Suprapubic skin (tissue), 4 donors: ENCODE data around the gene MYLK4.

Source experiments
- CTCF ChIP-seq, 2 donors: fragments of 200-600 bp in 1 of 2; fragments of 450-650 bp in 1 of 2; sonication (generic) in 1 of 2; IDR thresholded peaks; one replicate each; pipeline ENCODE4 v1.5.1; 2016 to 2019; ENCODE audit warnings: antibody characterized with exemption in 2 of 2, mild to moderate bottlenecking in 1 of 2, moderate library complexity in 1 of 2
- POLR2A ChIP-seq, 2 donors: fragments of 450-650 bp; IDR thresholded peaks; one replicate each; pipeline ENCODE4 v1.6.1; 2017; ENCODE audit warnings: antibody characterized with exemption in 2 of 2, mild to moderate bottlenecking in 2 of 2, moderate library complexity in 2 of 2
- POLR2AphosphoS5 ChIP-seq, 3 donors: sonication (generic); formaldehyde crosslinking; IDR thresholded peaks; one replicate each; pipeline ENCODE4 v1.6.1; 2017; ENCODE audit warnings: antibody characterized with exemption in 3 of 3

GRCh38 chr6:2622671-2623070, 128.1 kb downstream of the MYLK4 start:
- TF ChIP-seq CTCF (IDR thresholded peaks at IDR 0.05) (no peak), POLR2AphosphoS5 (IDR thresholded peaks at IDR 0.05) (no peak), POLR2A (IDR thresholded peaks at IDR 0.05) (no peak)
